Effector memory CD4-positive, alpha-beta T cell (primary cell): ENCODE measurements around the gene PSMB5.
A peak's percentile ranks its signal among the peaks of the same experiment; 100 is the strongest.

Experiments used
- DNase-seq, 3 donors: peaks; one replicate each; pipeline ENCODE4 v3.0.0-alpha.2; 2020
- H3K27ac ChIP-seq: 2 replicates; pipeline ENCODE4 v1.7.0; 2013; ENCODE audit warnings: mild to moderate bottlenecking, low read length, moderate library complexity; ENCODE audit not compliant: insufficient read depth, poor library complexity, severe bottlenecking
- H3K27me3 ChIP-seq: replicated peaks from 2 replicates; pipeline ENCODE4 v1.7.0; 2013; ENCODE audit warnings: mild to moderate bottlenecking, low read length; ENCODE audit not compliant: insufficient read depth, control insufficient read depth, poor library complexity, severe bottlenecking
- H3K36me3 ChIP-seq: 2 replicates; pipeline ENCODE4 v1.7.0; 2013; ENCODE audit warnings: mild to moderate bottlenecking, low read length, moderate library complexity; ENCODE audit not compliant: control insufficient read depth, insufficient read depth
- H3K4me1 ChIP-seq: 2 replicates; pipeline ENCODE4 v1.7.0; 2013; ENCODE audit warnings: low read length, mild to moderate bottlenecking; ENCODE audit not compliant: control insufficient read depth, insufficient read depth, poor library complexity, severe bottlenecking
- H3K4me3 ChIP-seq: 2 replicates; pipeline ENCODE4 v1.7.0; 2013; ENCODE audit warnings: low read length, low read depth, mild to moderate bottlenecking; ENCODE audit not compliant: insufficient read depth, poor library complexity, severe bottlenecking
- H3K9me3 ChIP-seq: 2 replicates; pipeline ENCODE4 v1.7.0; 2013; ENCODE audit warnings: mild to moderate bottlenecking, low read length, moderate library complexity; ENCODE audit not compliant: control insufficient read depth

Gene PSMB5

GRCh38 chr14:23058654-23059504 lies 24.2 kb upstream of the PSMB5 start:
- Histone ChIP-seq H3K27me3 (no peaks in the 10 kb centered on the region), H3K27ac (no peak overlapping the region), H3K36me3 (peaks cover 50% of the 10 kb centered on the region)

GRCh38 chr14:23057757-23058653 lies 23.3 kb upstream of the PSMB5 start:
- Histone ChIP-seq H3K4me1 (peaks cover 11% of the 10 kb centered on the region), H3K27me3 (no peaks in the 10 kb centered on the region), H3K9me3 (no peaks in the 10 kb centered on the region), H3K27ac (no peak overlapping the region), H3K36me3 (peaks cover 41% of the 10 kb centered on the region), H3K4me3 (peak overlapping the region; percentile 83)
- DNase-seq: peak; percentile 69 to 78 (median 72)

More at GRCh38 chr14:23058654-23059504, 24.2 kb upstream of the PSMB5 start:
- Histone ChIP-seq H3K4me1 (peaks cover 11% of the 10 kb centered on the region), H3K9me3 (no peaks in the 10 kb centered on the region), H3K4me3 (no peak overlapping the region)
- no peak for DNase-seq

- peaks cover 11% of the 10 kb centered on the region for H3K4me1 ChIP-seq
- H3K27me3 ChIP-seq: no peaks in the 10 kb centered on the region
- H3K27ac ChIP-seq: no peak within 1 kb of the TSS
- no peaks in the 10 kb centered on the region for H3K9me3 ChIP-seq
- H3K4me3 ChIP-seq: peak within 1 kb of the TSS; percentile 83
- peak; percentile 50 to 66 (median 53) for DNase-seq
- H3K36me3 ChIP-seq: peaks cover 33% of the 10 kb centered on the region
Measured at GRCh38 chr14:23056956-23057756, 22.5 kb upstream of the PSMB5 start, which contains the start of gene CDH24. Gene CDH24 (minus strand): TSS chr14:23057520. CDS start chr14:23055733, 1,787 bp downstream.

GRCh38 chr14:23056145-23056955 lies 21.6 kb upstream of the PSMB5 start:
- peak; percentile 36 to 54 (median 47) for DNase-seq
- Histone ChIP-seq H3K4me1 (peaks cover 11% of the 10 kb centered on the region), H3K9me3 (no peaks in the 10 kb centered on the region), H3K27ac (no peak overlapping the region), H3K4me3 (peak overlapping the region; percentile 83), H3K36me3 (peaks cover 27% of the 10 kb centered on the region), H3K27me3 (no peaks in the 10 kb centered on the region)

GRCh38 chr14:23055621-23056144 lies 21.0 kb upstream of the PSMB5 start:
- Histone ChIP-seq H3K9me3 (no peaks in the 10 kb centered on the region), H3K4me3 (no peak overlapping the region), H3K4me1 (peaks cover 11% of the 10 kb centered on the region), H3K27ac (no peak overlapping the region), H3K36me3 (peaks cover 20% of the 10 kb centered on the region), H3K27me3 (no peaks in the 10 kb centered on the region)
- DNase-seq: no peak

GRCh38 chr14:23055147-23055550 lies 20.4 kb upstream of the PSMB5 start:
- Histone ChIP-seq H3K4me1 (peaks cover 11% of the 10 kb centered on the region), H3K36me3 (peaks cover 15% of the 10 kb centered on the region), H3K27me3 (no peaks in the 10 kb centered on the region), H3K4me3 (no peak overlapping the region), H3K27ac (no peak overlapping the region), H3K9me3 (no peaks in the 10 kb centered on the region)
- no peak for DNase-seq

GRCh38 chr14:23054000-23054811 lies 19.5 kb upstream of the PSMB5 start:
- Histone ChIP-seq H3K9me3 (no peaks in the 10 kb centered on the region), H3K4me3 (no peak overlapping the region), H3K4me1 (peaks cover 11% of the 10 kb centered on the region), H3K27ac (no peak overlapping the region), H3K36me3 (peaks cover 7% of the 10 kb centered on the region), H3K27me3 (no peaks in the 10 kb centered on the region)
- no peak for DNase-seq

- no peaks in the 10 kb centered on the region for H3K36me3 ChIP-seq
- no peaks in the 10 kb centered on the region for H3K9me3 ChIP-seq
- H3K27me3 ChIP-seq: no peaks in the 10 kb centered on the region
- no peak overlapping the region for H3K27ac ChIP-seq
- H3K4me3 ChIP-seq: no peak overlapping the region
- peaks cover 11% of the 10 kb centered on the region for H3K4me1 ChIP-seq
- DNase-seq: no peak
Measured at GRCh38 chr14:23053426-23053825, 18.7 kb upstream of the PSMB5 start.
